ENCODE data around the gene SEC14L1.

- TF ChIP-seq, protein P1, sequence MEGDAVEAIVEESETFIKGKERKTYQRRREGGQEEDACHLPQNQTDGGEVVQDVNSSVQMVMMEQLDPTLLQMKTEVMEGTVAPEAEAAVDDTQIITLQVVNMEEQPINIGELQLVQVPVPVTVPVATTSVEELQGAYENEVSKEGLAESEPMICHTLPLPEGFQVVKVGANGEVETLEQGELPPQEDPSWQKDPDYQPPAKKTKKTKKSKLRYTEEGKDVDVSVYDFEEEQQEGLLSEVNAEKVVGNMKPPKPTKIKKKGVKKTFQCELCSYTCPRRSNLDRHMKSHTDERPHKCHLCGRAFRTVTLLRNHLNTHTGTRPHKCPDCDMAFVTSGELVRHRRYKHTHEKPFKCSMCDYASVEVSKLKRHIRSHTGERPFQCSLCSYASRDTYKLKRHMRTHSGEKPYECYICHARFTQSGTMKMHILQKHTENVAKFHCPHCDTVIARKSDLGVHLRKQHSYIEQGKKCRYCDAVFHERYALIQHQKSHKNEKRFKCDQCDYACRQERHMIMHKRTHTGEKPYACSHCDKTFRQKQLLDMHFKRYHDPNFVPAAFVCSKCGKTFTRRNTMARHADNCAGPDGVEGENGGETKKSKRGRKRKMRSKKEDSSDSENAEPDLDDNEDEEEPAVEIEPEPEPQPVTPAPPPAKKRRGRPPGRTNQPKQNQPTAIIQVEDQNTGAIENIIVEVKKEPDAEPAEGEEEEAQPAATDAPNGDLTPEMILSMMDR (IDR thresholded peaks at IDR 0.05; ENCODE audit: control extremely low read depth in 1 of 3, insufficient read depth in 1 of 3, low read depth in 1 of 3, low read length in 3 of 3) = no peak
- TF ChIP-seq EZH2 (IDR thresholded peaks at IDR 0.05; ENCODE audit: low read depth, low read length, severe bottlenecking) = no peak
These were observed 14.2 kb upstream of the SEC14L1 start for GRCh38 chr17:77126519-77126918.
